Activated naive CD8-positive, alpha-beta T cell (primary cell): ENCODE results near the gene MEGF9.

Experiments used
- H3K27ac Mint-ChIP-seq: one replicate; pipeline ENCODE4 v1.8.0; 2021; ENCODE audit warnings: mixed read lengths
- H3K27me3 Mint-ChIP-seq: one replicate; pipeline ENCODE4 v1.8.0; 2021; ENCODE audit warnings: mixed read lengths
- H3K36me3 Mint-ChIP-seq: one replicate; pipeline ENCODE4 v1.8.0; 2021; ENCODE audit warnings: mixed read lengths
- H3K4me1 Mint-ChIP-seq: one replicate; pipeline ENCODE4 v1.8.0; 2021; ENCODE audit warnings: low read depth, mixed read lengths
- H3K4me3 Mint-ChIP-seq: one replicate; pipeline ENCODE4 v1.8.0; 2021; ENCODE audit warnings: mild to moderate bottlenecking, mixed read lengths
- H3K9me3 Mint-ChIP-seq: one replicate; pipeline ENCODE4 v1.8.0; 2021; ENCODE audit warnings: low read depth, mixed read lengths

Gene MEGF9

DNA sequence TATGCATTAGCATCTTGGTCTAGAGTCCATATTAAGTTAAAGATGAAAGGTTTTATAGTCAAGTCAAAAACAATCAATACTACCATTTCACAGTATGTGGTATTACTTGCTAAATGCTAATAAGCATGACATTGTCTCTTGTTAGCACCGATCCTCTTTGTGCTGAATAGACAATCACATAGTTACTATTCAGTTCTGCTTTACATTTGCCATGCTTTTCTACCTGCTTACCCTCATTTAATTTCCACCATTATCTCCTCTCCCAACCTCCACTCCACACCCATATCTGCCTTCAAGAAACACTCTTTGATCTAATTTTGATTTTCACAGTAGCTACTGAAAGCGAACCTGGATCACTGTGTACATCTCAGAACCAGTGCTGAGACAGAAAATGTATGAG lies 16.8 kb downstream of the MEGF9 start:
- H3K27me3 Mint-ChIP-seq: no peaks in the 10 kb centered on the region
- H3K9me3 Mint-ChIP-seq: no peaks in the 10 kb centered on the region
- H3K36me3 Mint-ChIP-seq: peaks cover 12% of the 10 kb centered on the region
- H3K4me1 Mint-ChIP-seq: peaks cover 28% of the 10 kb centered on the region
- no peak overlapping the region for H3K27ac Mint-ChIP-seq
- H3K4me3 Mint-ChIP-seq: no peak overlapping the region

DNA sequence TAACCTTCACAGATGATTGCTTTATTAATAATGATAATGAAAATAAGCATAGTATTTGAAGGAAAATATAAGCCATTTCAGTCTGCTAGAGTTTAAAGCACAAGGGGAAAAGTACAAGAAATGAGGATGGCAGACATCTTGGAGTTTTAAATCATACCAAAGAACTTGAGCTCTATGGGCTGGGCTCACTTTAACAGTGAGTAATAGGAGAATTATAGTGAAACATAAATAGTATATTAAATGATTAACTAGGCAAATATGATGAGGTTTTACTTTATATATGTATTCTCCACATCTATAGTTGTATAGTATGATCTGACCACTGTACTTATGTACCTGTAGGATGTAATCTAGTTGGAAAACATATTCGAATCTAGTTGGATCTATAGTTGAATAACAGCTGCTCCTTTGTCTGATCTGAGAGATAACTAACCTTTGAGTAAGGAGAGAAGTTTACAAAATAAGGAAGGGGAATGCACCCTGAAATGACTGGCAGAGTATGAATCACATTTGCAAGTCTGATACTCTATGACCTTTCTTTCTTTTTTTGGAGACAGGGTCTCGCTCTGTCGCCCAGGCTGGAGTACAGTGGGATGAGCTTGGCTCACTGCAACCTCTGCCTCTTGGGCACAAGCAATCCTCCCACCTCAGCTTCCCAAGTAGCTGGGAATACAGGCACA lies 17.6 kb downstream of the MEGF9 start:
- Mint-ChIP-seq H3K36me3 (peaks cover 15% of the 10 kb centered on the region), H3K4me1 (peaks cover 32% of the 10 kb centered on the region), H3K27me3 (no peaks in the 10 kb centered on the region), H3K4me3 (no peak overlapping the region), H3K27ac (no peak overlapping the region), H3K9me3 (no peaks in the 10 kb centered on the region)

DNA sequence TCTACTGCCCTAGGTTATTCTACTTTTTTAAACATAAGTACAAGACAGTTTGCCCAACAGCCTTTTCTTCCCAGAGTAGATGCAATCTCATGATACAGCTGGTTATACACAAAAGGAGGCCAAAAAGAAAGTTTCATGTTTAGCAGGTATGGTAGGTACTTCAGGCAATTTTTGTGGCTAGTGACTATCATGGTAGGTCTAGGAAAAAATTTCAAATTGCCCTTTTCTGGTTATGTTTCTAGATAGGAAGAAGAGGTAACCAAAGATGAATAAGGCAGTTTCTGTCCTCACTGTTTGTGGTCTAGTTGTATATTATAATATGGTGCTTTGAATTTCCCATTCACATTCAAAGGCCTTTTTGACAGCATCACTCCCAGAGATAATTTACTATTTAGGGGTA lies 19.7 kb downstream of the MEGF9 start:
- Mint-ChIP-seq H3K27me3 (no peaks in the 10 kb centered on the region), H3K9me3 (no peaks in the 10 kb centered on the region), H3K27ac (no peak overlapping the region), H3K36me3 (peaks cover 13% of the 10 kb centered on the region), H3K4me1 (peaks cover 32% of the 10 kb centered on the region), H3K4me3 (no peak overlapping the region)

DNA sequence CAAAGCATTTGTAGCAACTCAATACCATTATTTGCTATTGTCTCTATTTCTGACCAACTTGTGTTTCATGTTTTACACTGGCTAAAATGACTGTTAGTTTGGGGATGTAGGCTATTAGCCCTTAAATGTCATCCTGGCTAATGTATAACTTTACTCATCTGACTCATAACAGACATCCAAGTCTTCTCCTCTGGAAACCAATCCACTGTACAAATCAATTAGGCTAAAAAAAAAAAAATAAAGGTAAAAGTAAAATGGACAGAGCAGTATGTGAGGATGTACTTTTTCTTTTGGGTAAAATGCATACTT lies 20.6 kb downstream of the MEGF9 start:
- Mint-ChIP-seq H3K9me3 (no peaks in the 10 kb centered on the region), H3K4me1 (peaks cover 30% of the 10 kb centered on the region), H3K27me3 (no peaks in the 10 kb centered on the region), H3K36me3 (peaks cover 13% of the 10 kb centered on the region), H3K27ac (no peak overlapping the region), H3K4me3 (no peak overlapping the region)

DNA sequence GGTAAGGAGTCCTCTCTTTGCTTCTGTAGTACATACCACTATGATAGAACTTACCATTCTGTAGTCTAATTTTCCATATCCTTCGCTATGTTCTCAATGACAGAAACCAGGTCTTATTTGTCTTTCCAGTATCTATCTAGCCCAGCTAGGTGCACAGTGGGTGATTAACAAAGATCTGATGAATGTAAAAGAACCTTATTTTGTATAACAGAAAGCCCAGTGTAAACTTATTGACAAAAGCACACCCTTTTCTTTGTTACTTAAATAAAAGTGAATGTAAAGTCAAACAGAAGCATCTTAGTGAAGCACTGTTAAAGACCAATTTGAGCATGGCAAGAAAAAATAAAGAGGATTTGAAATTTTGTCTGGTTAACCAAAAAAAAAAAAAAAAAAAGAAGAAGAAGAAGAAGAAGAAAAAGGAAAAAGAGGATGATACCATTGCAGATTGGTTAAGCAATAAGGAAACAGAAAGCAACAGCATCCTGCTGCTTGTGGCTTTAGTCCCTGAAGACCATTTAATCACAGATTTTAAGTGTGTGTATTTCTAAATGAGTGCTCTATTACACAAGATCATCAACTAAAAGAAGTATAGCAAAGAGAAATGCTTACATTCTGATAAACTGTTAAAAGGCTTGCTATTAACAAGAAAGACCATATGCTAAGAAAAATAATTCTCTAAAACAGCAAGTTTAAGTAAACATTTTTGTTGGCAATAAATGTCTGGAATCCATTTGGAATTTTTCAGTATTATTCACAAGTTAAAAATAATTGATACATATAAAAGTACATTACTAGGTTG lies 21.2 kb downstream of the MEGF9 start:
- Mint-ChIP-seq H3K9me3 (no peaks in the 10 kb centered on the region), H3K27ac (no peak overlapping the region), H3K36me3 (peaks cover 13% of the 10 kb centered on the region), H3K4me3 (no peak overlapping the region), H3K4me1 (peaks cover 30% of the 10 kb centered on the region), H3K27me3 (no peaks in the 10 kb centered on the region)

DNA sequence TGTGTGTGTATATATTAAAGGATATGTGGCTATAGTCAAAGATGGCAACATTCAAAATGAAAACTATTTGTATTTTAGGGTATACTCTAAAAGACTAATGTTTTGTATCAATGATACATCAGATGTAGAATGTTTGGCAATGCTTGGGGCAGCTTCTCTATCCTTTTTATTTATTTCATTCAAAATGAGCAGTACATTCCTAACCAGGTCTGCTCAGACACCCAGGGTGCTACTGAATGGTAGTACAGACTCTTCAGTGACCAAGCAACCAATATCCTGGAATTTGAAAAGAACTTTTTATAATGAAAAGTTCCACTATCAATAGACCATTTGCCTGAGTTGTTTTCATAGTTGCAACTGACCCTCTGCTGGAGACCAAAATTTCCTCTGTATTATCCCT lies 23.9 kb downstream of the MEGF9 start:
- H3K27me3 Mint-ChIP-seq: no peaks in the 10 kb centered on the region
- no peak overlapping the region for H3K4me3 Mint-ChIP-seq
- no peak overlapping the region for H3K27ac Mint-ChIP-seq
- H3K9me3 Mint-ChIP-seq: no peaks in the 10 kb centered on the region
- peaks cover 28% of the 10 kb centered on the region for H3K4me1 Mint-ChIP-seq
- H3K36me3 Mint-ChIP-seq: peaks cover 13% of the 10 kb centered on the region

DNA sequence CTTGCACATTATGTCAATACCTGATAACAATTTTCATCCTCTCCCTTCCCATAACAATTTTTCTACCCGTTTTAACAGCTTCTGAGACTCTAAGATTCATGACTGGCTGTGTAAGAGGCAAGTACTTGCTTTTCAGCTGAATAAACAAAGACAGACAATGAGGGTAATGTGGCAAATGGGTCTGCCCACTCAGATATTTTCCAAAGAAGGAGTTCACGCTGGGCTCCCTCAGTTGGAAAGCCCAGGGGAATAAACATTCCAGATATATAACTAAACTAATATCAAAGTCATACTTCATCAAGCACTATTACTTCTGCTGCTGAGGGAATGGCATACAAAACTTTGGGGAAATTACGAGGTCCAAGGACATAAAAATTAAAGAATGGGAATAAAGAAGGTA lies 24.4 kb downstream of the MEGF9 start:
- Mint-ChIP-seq H3K4me3 (no peak overlapping the region), H3K9me3 (no peaks in the 10 kb centered on the region), H3K27me3 (no peaks in the 10 kb centered on the region), H3K4me1 (peaks cover 26% of the 10 kb centered on the region), H3K36me3 (peaks cover 13% of the 10 kb centered on the region), H3K27ac (no peak overlapping the region)

DNA sequence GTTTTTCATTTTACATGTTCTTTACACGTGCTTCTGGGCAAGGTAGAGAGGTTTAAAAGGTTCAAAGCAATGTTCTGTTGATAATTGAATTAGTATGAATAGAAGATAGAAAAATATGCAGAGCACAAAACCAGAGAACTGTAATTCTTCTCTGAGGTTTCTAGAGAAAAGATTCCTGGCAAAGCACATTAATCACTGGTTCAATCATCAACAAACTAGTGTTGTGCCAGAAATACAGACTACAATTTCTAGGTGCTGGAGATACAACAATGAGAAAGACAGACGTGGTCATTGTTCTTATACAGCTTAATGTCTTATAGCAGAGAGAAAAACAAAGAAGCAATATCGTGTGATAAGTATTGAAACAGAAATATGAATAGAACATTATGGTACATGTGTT lies 25.5 kb downstream of the MEGF9 start:
- Mint-ChIP-seq H3K4me1 (peaks cover 17% of the 10 kb centered on the region), H3K36me3 (peaks cover 13% of the 10 kb centered on the region), H3K9me3 (no peaks in the 10 kb centered on the region), H3K27ac (no peak overlapping the region), H3K27me3 (no peaks in the 10 kb centered on the region), H3K4me3 (no peak overlapping the region)

DNA sequence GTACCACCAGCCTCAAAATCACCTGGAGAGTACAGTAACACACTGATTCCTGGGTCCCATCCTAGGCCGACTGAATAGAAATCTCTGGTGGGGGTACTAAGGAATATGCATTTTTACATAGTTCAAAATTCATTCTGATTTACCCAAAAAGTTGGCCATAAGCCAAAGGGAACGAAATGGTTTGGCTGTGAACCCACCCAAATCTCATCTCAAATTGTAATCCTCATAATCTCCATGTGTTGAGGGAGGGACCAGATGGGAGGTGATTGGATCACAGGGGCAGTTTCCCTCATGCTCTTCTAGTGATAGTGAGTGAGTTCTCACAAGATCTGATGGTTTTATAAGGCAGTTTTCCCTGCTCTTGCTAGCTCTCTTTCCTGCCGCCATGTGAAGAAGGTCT lies 31.1 kb downstream of the MEGF9 start:
- no peaks in the 10 kb centered on the region for H3K9me3 Mint-ChIP-seq
- H3K27me3 Mint-ChIP-seq: no peaks in the 10 kb centered on the region
- H3K27ac Mint-ChIP-seq: no peak overlapping the region
- H3K4me3 Mint-ChIP-seq: no peak overlapping the region
- H3K4me1 Mint-ChIP-seq: peaks cover 2% of the 10 kb centered on the region
- peaks cover 6% of the 10 kb centered on the region for H3K36me3 Mint-ChIP-seq

DNA sequence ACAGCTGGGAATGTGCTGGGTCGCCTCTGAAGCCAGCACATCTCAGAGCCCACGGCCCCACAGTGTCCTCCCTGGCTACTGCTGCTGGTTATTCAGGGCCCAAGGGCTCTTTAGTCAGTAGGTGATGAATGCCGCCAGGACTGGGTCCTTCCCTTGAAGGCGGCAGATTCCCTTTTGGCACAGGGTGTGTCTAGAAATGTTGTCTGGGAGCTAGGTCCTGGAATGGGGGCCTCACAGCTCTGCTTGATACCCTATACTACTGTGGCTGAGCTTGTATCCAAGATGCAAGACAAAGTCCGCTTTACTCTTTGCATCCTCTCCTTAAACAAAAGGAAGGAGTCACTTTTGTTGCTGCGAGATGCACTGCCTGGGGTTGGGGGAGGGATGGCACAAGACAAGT lies 33.1 kb downstream of the MEGF9 start:
- peaks cover 6% of the 10 kb centered on the region for H3K36me3 Mint-ChIP-seq
- H3K4me1 Mint-ChIP-seq: peaks cover 2% of the 10 kb centered on the region
- no peaks in the 10 kb centered on the region for H3K9me3 Mint-ChIP-seq
- no peaks in the 10 kb centered on the region for H3K27me3 Mint-ChIP-seq
- no peak overlapping the region for H3K4me3 Mint-ChIP-seq
- H3K27ac Mint-ChIP-seq: no peak overlapping the region

DNA sequence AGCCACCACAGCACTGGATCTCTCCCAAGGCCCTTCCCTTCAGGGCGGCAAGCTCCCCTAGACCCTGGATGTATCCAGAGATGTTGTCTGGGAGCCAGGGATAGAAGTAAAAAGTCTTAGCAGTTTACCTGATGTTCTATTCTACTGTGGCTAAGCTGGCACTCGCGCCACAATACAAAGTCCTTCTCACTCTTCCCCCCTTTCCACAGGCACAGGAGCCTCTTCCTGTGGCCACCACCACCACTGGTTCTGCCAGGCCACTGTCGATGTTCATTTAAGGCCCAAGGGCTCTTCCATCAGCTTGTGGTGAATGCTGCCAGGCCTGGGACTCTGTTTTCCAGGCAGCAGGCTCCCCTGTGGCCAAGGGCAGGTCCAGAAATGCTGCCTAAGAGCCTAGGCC lies 33.7 kb downstream of the MEGF9 start:
- Mint-ChIP-seq H3K27me3 (no peaks in the 10 kb centered on the region), H3K4me3 (no peak overlapping the region)

DNA sequence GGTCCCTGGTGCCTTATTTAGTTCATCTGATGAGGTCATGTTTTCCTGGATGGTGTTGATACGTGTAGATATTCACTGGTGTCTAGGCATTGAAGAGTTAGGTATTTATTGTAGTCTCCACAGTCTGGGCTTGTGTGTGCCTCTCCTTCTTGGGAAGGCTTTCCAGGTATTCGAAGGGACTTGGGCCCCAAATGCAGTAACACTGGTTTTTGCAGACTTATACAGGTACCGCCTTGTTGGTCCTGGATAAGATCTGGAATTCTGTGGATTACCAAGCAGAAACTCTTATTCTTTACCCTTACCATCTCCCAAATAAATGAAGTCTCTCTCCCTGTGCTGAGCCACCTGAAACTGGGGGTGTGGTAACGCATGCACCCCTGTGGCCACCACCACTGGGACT lies 34.1 kb downstream of the MEGF9 start:
- peaks cover 3% of the 10 kb centered on the region for H3K36me3 Mint-ChIP-seq
- H3K4me1 Mint-ChIP-seq: peaks cover 2% of the 10 kb centered on the region
- H3K4me3 Mint-ChIP-seq: no peak overlapping the region
- H3K27ac Mint-ChIP-seq: no peak overlapping the region
- H3K27me3 Mint-ChIP-seq: no peaks in the 10 kb centered on the region
- no peaks in the 10 kb centered on the region for H3K9me3 Mint-ChIP-seq

More for the DNA sequence above, 33.7 kb downstream of the MEGF9 start:
- Mint-ChIP-seq H3K4me1 (peaks cover 2% of the 10 kb centered on the region), H3K36me3 (peaks cover 3% of the 10 kb centered on the region), H3K9me3 (no peaks in the 10 kb centered on the region), H3K27ac (no peak overlapping the region)

DNA sequence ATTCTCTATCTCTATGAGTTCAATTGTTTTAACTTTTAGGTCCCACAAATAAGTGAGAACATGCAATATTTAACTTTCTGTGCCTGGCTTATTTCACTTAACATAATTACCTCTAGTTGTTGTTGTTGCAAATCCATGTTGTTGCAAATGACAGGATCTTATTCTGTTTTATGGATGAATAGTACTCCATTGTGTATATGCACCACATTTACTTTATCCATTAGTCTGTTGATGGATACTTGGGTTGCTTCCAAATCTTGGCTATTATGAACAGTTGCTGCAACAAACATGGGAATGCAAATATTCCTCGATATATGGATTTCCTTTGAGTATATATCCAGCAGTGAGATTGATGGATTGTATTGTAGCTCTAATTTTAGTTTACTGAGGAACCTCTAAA lies 36.3 kb downstream of the MEGF9 start:
- no peaks in the 10 kb centered on the region for H3K9me3 Mint-ChIP-seq
- no peak overlapping the region for H3K4me3 Mint-ChIP-seq
- no peaks in the 10 kb centered on the region for H3K27me3 Mint-ChIP-seq
- no peak overlapping the region for H3K27ac Mint-ChIP-seq
- H3K4me1 Mint-ChIP-seq: peaks cover 1% of the 10 kb centered on the region
- H3K36me3 Mint-ChIP-seq: peaks cover 5% of the 10 kb centered on the region

DNA sequence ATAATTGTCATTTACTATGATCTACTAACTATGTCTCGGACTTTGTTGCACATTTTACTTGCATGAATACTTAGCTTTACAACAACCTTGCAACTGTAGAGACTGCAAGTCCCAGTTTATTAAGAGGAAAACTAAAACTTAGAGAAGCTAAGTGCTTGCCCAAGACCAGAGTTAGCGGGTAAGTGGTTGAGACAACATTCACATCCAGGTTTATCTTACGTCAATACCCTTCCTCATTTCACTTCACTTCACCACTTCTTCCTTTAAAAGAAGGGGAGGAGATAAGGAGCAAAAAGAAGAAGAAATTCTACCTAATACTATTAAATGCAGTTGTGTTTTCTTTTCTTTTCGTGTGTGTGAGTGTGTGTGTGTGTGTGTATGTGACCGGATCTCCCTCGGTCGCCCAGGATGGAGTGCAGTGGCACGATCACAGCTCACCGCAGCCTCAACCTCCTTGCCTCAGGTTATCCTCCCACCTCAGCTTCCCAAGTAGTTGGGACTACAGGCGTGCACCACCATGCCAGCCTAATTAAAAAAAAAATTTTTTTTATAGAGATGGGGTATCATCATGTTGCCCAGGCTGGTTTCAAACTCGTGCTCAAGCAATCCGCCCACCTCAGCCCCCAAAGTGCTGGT lies 37.4 kb downstream of the MEGF9 start:
- Mint-ChIP-seq H3K27ac (no peak overlapping the region), H3K36me3 (peaks cover 7% of the 10 kb centered on the region), H3K27me3 (no peaks in the 10 kb centered on the region), H3K4me1 (peaks cover 2% of the 10 kb centered on the region), H3K9me3 (no peaks in the 10 kb centered on the region), H3K4me3 (no peak overlapping the region)

DNA sequence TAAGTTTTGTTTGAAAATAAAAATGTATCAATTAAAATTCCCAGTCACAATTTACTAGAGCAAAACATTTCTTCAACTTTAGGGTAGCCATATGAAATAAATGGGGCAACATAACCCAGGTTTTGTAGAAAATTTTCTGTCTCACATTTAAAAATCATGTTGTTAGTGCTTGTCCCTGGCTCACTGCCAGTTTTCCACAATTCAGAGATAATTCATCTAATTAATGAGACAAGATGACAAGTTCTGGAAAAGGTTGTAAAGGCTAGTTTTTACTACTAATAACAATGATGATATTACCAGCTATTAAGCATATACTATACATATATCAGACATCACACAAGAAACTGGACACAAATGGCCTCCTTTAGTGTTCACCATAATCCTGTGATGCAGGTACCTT lies 45.9 kb downstream of the MEGF9 start:
- H3K9me3 Mint-ChIP-seq: no peaks in the 10 kb centered on the region
- peaks cover 12% of the 10 kb centered on the region for H3K36me3 Mint-ChIP-seq
- H3K27ac Mint-ChIP-seq: no peak overlapping the region
- H3K4me3 Mint-ChIP-seq: no peak overlapping the region
- H3K27me3 Mint-ChIP-seq: no peaks in the 10 kb centered on the region
- H3K4me1 Mint-ChIP-seq: peaks cover 4% of the 10 kb centered on the region
